Measurements from ENCODE around the gene MYLK.

The MYLK gene

DNA sequence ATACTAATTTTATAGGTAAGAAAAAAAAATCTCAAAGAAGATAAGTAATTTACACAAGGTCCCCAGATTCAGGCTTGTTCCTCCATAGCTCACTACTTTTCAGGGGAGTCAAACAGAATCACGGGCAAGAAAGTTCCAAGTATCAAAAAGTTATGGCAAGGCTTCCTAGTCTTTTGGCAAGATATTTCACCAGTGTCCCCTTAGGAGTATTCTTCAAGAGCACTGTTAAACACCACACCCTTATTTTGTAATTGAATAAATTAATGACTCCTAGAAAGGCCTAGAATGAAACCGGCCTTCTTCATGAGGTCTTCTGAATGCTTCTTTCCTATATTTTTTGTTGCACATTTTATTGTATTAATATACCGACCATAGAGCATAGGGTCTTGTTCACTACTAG is 109.7 kb downstream of the MYLK start:
- H3K9me3 Mint-ChIP-seq = no peaks in the 10 kb centered on the region
- CTCF ChIA-PET = no interaction called here

GRCh38 chr3:123773681-123774431 is 110.3 kb downstream of the MYLK start:
- CTCF ChIA-PET = interaction anchor here (1.1 kb wide), 1 partner anchor 17 kb away, joined by 3 read pairs; no protein-coding TSS in a partner anchor
- H3K9me3 Mint-ChIP-seq = no peaks in the 10 kb centered on the region

More for the DNA sequence above, 109.7 kb downstream of the MYLK start:
- H3K36me3 Mint-ChIP-seq = no peaks in the 10 kb centered on the region
- DNase-seq = no peak
- H3K27ac Mint-ChIP-seq = no peak overlapping the region
- H3K27me3 Mint-ChIP-seq = peaks cover 19% of the 10 kb centered on the region
- H3K4me1 Mint-ChIP-seq = no peaks in the 10 kb centered on the region
- no peak overlapping the region for H3K4me3 Mint-ChIP-seq

GRCh38 chr3:123769356-123769743 is 114.8 kb downstream of the MYLK start:
- no peak overlapping the region for H3K4me3 Mint-ChIP-seq
- CTCF ChIA-PET = no interaction called here

More at GRCh38 chr3:123773681-123774431, 110.3 kb downstream of the MYLK start:
- no peaks in the 10 kb centered on the region for H3K4me1 Mint-ChIP-seq
- H3K27ac Mint-ChIP-seq = no peak overlapping the region
- H3K4me3 Mint-ChIP-seq = no peak overlapping the region
- no peaks in the 10 kb centered on the region for H3K36me3 Mint-ChIP-seq
- no peak for DNase-seq
- peaks cover 17% of the 10 kb centered on the region for H3K27me3 Mint-ChIP-seq

DNA sequence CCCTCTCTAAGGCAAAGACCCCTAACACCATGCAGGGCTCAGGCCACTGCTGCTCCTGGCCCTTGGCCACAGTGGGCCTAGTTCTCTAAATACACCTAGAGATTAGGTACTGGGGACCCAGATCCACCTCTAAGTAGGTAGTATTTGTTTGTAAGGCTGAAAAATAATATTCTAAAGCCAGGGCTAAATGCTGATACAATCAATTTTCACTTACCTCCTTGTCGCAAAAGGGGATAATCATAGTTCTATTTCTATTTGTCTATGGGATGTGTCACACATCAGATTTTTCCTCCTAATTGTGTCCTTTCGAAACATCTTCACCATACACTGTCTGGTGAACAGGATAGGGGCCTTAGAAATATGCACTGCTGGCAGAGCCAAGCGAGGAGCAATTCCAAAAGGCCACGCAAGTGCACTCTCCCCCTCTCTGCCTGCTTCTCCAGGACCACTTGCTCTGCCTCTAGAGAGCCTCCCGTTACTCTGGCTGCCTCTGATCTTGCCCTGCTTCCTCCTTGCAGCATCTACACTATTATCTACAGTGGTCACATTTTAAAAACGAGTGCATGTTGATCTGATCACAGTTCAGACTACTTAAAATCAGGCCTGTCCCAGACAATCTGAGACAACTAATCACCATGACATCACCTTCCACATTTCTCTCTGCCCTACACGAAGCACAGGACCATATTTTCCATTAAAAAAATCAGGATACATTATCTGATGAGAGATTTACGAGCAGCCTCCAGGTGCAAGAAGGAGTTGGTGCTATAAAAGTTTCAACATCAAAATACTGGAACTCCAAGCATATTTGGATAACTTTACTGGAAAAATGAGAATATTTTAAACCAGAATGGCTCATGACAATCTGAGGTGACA is 115.4 kb downstream of the MYLK start:
- no peaks in the 10 kb centered on the region for H3K4me1 Mint-ChIP-seq
- H3K4me3 Mint-ChIP-seq = no peak overlapping the region
- no peaks in the 10 kb centered on the region for H3K9me3 Mint-ChIP-seq
- peaks cover 21% of the 10 kb centered on the region for H3K27me3 Mint-ChIP-seq
- no peak for DNase-seq
- CTCF ChIA-PET = no interaction called here
- no peaks in the 10 kb centered on the region for H3K36me3 Mint-ChIP-seq
- no peak overlapping the region for H3K27ac Mint-ChIP-seq

More at GRCh38 chr3:123769356-123769743, 114.8 kb downstream of the MYLK start:
- Mint-ChIP-seq H3K4me1 (no peaks in the 10 kb centered on the region), H3K36me3 (no peaks in the 10 kb centered on the region), H3K9me3 (no peaks in the 10 kb centered on the region), H3K27me3 (peaks cover 21% of the 10 kb centered on the region), H3K27ac (no peak overlapping the region)
- no peak for DNase-seq

DNA sequence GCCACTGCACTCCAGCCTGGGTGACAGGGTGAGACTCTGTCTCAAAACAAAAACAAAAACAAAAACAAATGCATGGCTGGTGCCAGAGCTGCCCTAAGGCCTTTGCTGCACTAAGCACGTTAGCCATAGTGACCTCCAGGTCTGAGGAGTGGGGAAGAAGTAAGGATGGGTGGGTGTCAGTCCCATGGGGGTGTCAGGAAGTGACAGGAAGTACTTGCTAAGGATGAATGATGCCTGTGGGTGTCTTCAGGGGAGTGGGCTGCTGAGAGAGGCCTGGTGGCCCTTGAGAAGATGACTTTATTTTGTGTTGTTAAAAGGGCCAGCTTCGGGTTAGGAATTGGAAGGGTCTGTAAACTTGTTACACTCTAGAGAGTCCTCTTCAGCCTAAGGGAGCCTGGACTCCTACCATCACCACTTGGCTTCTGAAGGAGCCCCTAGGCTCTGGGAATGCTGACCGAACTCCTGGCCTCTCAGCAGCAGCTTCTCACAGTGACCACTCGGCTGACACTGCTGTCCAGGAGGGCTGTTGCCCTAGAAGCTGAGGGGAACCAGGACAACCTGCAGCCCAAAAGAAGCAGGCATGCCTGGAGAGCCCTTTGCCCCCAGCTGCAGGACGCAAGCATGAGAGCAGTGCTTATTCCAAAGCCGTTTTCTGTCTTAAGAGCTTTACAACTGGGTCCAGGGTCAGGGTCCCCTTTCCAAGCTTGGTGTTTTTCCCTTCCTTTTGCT is 116.4 kb downstream of the MYLK start:
- Mint-ChIP-seq H3K4me3 (no peak overlapping the region), H3K27me3 (peaks cover 18% of the 10 kb centered on the region), H3K36me3 (no peaks in the 10 kb centered on the region), H3K27ac (no peak overlapping the region), H3K9me3 (no peaks in the 10 kb centered on the region), H3K4me1 (no peaks in the 10 kb centered on the region)
- CTCF ChIA-PET = no interaction called here
- DNase-seq = no peak

GRCh38 chr3:123767009-123767372 is 117.1 kb downstream of the MYLK start:
- CTCF ChIA-PET = no interaction called here
- no peaks in the 10 kb centered on the region for H3K4me1 Mint-ChIP-seq
- no peak overlapping the region for H3K4me3 Mint-ChIP-seq
- no peaks in the 10 kb centered on the region for H3K36me3 Mint-ChIP-seq
- no peaks in the 10 kb centered on the region for H3K9me3 Mint-ChIP-seq
- no peak for DNase-seq
- H3K27me3 Mint-ChIP-seq = peaks cover 18% of the 10 kb centered on the region
- H3K27ac Mint-ChIP-seq = no peak overlapping the region

DNA sequence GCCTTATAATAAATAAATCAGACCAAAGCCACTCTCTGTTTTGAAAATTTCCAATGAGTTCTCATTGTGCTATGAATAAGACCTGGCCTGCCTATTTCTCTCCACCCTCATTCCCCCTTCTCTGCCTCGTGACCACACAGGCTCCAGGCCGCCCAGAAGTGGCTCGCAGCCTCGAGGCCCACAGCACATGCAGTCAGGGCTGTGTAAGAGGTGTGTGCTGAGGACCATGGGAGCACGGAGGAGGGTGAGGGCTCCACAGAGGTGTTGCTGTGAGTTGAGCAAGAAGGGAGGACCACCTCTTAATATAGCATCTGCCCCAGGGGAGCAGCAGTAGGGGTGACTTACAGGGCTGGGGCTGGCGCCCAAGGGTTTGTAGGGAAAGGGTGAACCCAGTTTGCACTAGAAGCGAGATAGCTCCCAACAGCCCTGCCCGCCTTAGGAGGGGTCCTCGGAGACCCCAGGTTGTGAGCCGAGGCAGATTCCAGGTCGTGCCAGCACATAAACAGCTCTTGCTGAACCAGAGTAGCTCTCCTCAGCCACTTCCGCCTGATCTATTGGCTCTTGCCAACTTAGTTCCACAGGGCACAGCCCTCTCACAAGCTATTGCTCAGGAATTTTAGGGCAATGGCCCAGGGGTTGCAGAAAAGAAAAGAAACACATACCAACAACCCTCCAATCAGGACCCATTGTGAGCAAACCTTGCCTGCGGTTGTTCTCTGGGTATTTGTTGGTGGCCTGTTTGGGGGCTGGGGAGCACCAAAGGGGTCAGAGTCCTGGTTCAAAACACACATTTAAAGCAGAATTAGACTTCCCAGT is 117.7 kb downstream of the MYLK start:
- peaks cover 18% of the 10 kb centered on the region for H3K27me3 Mint-ChIP-seq
- no peaks in the 10 kb centered on the region for H3K36me3 Mint-ChIP-seq
- H3K27ac Mint-ChIP-seq = no peak overlapping the region
- CTCF ChIA-PET = no interaction called here
- no peak overlapping the region for H3K4me3 Mint-ChIP-seq
- H3K4me1 Mint-ChIP-seq = no peaks in the 10 kb centered on the region
- no peaks in the 10 kb centered on the region for H3K9me3 Mint-ChIP-seq
- DNase-seq = no peak

DNA sequence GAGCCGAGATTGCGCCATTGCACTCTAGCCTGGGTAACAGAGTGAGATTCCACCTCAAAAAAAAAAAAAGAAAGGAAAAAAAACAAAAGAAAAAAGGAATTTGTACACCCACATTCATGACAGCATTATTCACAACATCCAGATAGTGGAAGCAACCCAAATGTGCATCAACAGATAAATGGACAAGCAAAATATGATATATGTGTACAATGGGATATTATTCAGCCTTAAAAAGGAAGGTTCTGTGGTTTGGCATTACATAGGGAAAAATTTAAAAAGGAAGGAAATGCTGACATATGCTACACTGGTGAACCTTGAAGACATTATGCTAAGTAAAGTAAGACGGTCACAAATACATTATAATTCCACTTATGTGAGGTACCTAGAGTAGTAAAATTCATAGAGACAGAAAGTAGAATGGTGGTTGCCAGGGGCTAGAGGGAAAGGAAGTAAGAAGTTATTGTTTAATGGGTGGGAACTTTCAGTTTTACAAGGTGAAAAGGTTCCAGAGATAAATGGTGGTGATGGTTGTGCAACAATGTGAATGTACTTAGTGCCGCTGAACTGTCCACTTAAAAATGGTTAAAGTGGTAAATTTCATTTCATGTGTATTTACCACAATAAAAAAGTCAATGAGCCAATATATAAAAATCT is 118.5 kb downstream of the MYLK start:
- CTCF ChIA-PET = no interaction called here
- H3K9me3 Mint-ChIP-seq = no peaks in the 10 kb centered on the region
- peaks cover 25% of the 10 kb centered on the region for H3K27me3 Mint-ChIP-seq
- no peaks in the 10 kb centered on the region for H3K36me3 Mint-ChIP-seq
- H3K27ac Mint-ChIP-seq = no peak overlapping the region
- no peaks in the 10 kb centered on the region for H3K4me1 Mint-ChIP-seq
- DNase-seq = no peak
- no peak overlapping the region for H3K4me3 Mint-ChIP-seq

DNA sequence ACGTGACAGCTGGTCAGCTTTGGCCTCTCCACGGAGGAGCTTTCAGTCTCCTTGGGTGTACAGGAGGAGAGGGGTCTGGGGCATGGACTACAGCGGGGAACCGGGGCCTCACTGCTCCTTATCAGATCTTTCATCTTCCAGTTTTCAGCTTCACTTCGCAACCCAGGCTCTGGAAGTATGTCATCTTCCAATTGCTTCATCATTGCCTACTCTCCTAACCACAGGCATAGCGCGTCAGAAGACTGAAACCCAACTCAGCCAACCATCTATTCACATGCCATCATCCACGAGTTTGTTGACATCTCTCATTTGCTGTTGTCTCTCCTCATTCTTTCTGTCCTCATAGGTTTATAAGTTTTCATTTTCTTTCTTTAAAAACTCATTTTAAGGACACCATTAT is 119.5 kb downstream of the MYLK start:
- CTCF ChIA-PET = no interaction called here

GRCh38 chr3:123762805-123763204 is 121.3 kb downstream of the MYLK start:
- Mint-ChIP-seq H3K36me3 (no peaks in the 10 kb centered on the region), H3K4me1 (no peaks in the 10 kb centered on the region), H3K27me3 (peaks cover 41% of the 10 kb centered on the region), H3K9me3 (no peaks in the 10 kb centered on the region), H3K4me3 (no peak overlapping the region), H3K27ac (no peak overlapping the region)
- DNase-seq = no peak
- CTCF ChIA-PET = no interaction called here

More for the DNA sequence above, 119.5 kb downstream of the MYLK start:
- H3K4me1 Mint-ChIP-seq = no peaks in the 10 kb centered on the region
- DNase-seq = no peak
- H3K36me3 Mint-ChIP-seq = no peaks in the 10 kb centered on the region
- peaks cover 25% of the 10 kb centered on the region for H3K27me3 Mint-ChIP-seq
- no peaks in the 10 kb centered on the region for H3K9me3 Mint-ChIP-seq
- H3K27ac Mint-ChIP-seq = no peak overlapping the region
- H3K4me3 Mint-ChIP-seq = no peak overlapping the region

GRCh38 chr3:123760817-123761216 is 123.3 kb downstream of the MYLK start:
- H3K27me3 Mint-ChIP-seq = peaks cover 37% of the 10 kb centered on the region
- DNase-seq = no peak
- no peaks in the 10 kb centered on the region for H3K36me3 Mint-ChIP-seq
- no peak overlapping the region for H3K4me3 Mint-ChIP-seq
- no peaks in the 10 kb centered on the region for H3K9me3 Mint-ChIP-seq
- CTCF ChIA-PET = no interaction called here
- H3K4me1 Mint-ChIP-seq = peaks cover 12% of the 10 kb centered on the region
- no peak overlapping the region for H3K27ac Mint-ChIP-seq

DNA sequence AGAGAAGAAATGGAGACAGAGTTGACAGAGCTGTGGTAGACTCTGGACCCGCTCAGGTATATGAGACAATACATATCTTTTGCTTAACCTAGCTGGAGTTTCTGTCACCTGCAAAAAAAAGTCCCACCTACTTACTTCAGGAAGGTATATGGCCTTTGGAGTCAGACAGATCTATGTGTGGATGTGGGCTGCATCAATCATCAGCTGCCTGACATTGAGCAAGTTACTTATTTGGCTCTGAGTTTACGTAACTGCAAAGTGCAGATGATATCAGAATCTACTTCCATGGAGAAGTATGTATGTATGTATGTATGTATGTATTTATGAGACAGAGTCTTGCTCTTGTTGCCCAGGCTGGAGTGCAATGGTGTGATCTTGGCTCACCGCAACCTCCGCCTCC is 124.3 kb downstream of the MYLK start:
- Mint-ChIP-seq H3K4me1 (peaks cover 12% of the 10 kb centered on the region), H3K27me3 (peaks cover 40% of the 10 kb centered on the region), H3K27ac (no peak overlapping the region), H3K36me3 (no peaks in the 10 kb centered on the region), H3K4me3 (no peak overlapping the region), H3K9me3 (no peaks in the 10 kb centered on the region)
- no peak for DNase-seq
- CTCF ChIA-PET = no interaction called here

DNA sequence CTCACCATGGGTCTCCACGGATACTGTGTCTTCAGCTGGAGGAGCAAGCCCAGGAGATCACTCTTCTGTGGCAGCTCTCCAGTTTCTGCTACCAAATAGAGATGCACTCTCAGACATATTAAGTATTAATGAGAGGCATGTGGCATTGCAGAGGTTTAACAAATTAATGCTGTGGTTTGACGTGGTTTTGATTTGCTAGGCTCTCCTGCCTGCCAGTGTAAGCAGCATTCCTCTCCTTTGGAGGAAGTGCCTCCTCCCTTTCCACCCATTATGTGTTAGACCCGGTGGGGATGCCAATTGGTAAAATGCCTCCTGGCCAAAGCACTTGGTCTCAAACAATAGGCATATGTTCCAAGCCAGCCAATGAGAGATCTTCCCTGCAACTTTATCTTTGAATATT is 124.8 kb downstream of the MYLK start:
- Mint-ChIP-seq H3K36me3 (no peaks in the 10 kb centered on the region), H3K4me3 (no peak overlapping the region), H3K27ac (no peak overlapping the region), H3K4me1 (peaks cover 12% of the 10 kb centered on the region), H3K9me3 (no peaks in the 10 kb centered on the region), H3K27me3 (peaks cover 36% of the 10 kb centered on the region)
- CTCF ChIA-PET = no interaction called here
- DNase-seq = no peak
